Fibroblast of the aortic adventitia (primary cell): Measurements from ENCODE around the gene PDZD8. TPM values are rescaled to one million over a fixed set of nuclear protein-coding genes. Genes with fewer than 3 reads are reported as not detected.
A peak's percentile ranks its signal among the peaks of the same experiment; 100 is the strongest.

ENCODE experiments used
- DNase-seq: peaks from one replicate; pipeline ENCODE4 v3.0.0-alpha.2; 2010; ENCODE audit warnings: low read depth
- H3K4me3 ChIP-seq: 2 replicates; pipeline ENCODE4 v1.5.1; 2011; ENCODE audit warnings: low read depth, mild to moderate bottlenecking, control low read depth, low read length, moderate library complexity
- total RNA-seq: library from RNA; depleted of rRNA; stranded (reverse); fragments of >200 nt; gene quantifications from 2 replicates; pipeline ENCODE4 v1.2.3, GENCODE V29; 2012; ENCODE audit warnings: low replicate concordance
- TF ChIP-seq, protein P1 (sequence below): IDR thresholded peaks from 2 replicates; pipeline ENCODE4 v1.5.1; 2011; ENCODE audit warnings: mild to moderate bottlenecking, low read length, control low read depth, inconsistent platforms; ENCODE audit not compliant: insufficient read depth

PDZD8 gene
- total RNA-seq, 1 donor = 42.2 TPM

DNA sequence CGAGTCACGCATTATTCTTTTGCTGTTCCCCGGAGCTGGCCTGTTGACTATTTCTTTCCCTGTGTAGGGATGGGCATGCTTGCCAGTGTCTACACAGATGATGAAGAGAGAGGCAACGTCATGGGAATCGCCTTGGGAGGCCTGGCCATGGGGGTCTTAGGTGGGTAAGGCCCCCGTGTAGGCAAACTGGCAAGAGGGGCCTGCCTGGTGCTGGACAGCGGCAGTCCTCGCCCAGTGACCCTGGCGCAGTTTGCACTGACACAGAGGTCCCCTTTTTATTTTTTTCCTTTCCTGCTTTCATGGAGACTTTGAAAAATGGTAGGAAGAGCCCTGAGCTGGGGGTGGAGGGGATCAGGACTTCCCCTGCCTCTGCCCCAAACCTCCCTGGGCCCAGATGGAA lies 120.9 kb downstream of the PDZD8 start:
- H3K4me3 ChIP-seq = no peak overlapping the region
- no peak for DNase-seq
- TF ChIP-seq, protein P1, sequence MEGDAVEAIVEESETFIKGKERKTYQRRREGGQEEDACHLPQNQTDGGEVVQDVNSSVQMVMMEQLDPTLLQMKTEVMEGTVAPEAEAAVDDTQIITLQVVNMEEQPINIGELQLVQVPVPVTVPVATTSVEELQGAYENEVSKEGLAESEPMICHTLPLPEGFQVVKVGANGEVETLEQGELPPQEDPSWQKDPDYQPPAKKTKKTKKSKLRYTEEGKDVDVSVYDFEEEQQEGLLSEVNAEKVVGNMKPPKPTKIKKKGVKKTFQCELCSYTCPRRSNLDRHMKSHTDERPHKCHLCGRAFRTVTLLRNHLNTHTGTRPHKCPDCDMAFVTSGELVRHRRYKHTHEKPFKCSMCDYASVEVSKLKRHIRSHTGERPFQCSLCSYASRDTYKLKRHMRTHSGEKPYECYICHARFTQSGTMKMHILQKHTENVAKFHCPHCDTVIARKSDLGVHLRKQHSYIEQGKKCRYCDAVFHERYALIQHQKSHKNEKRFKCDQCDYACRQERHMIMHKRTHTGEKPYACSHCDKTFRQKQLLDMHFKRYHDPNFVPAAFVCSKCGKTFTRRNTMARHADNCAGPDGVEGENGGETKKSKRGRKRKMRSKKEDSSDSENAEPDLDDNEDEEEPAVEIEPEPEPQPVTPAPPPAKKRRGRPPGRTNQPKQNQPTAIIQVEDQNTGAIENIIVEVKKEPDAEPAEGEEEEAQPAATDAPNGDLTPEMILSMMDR = no peak

- TF ChIP-seq, protein P1 = no peak
- no peak for DNase-seq
Measured at GRCh38 chr10:117253908-117254307, 121.3 kb downstream of the PDZD8 start.

GRCh38 chr10:117250411-117250810 lies 124.8 kb downstream of the PDZD8 start:
- H3K4me3 ChIP-seq = no peak overlapping the region
- TF ChIP-seq, protein P1 = no peak
- DNase-seq = no peak

More at GRCh38 chr10:117253908-117254307, 121.3 kb downstream of the PDZD8 start:
- H3K4me3 ChIP-seq = no peak overlapping the region

DNA sequence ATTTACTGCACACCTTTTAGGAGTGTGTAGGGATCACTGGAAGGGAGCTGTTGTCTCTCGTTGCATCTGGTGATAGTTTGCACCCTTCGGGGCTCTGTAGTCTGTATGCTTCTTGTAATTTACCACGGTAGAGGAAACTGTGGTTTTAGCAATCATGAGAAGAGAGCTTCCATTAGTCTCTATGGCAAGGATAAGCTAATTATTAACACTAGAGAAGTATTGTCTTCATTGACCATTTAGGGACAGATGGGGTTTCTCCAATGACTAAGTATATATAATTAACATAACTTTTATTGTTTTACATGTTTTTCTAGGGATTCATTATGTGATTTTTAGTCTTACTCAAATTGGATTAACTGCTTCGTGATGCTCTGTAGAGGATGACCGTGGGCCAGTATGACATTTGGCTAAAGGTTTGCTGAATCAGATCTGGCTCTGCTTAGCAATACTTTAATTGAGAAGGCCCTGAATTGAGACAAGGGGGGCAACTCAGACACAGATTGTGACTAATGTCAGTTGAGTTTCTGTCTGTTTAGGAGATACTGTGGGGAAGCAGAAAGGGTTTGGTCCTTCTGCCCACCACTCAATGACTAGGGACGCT lies 125.6 kb downstream of the PDZD8 start:
- no peak for DNase-seq
- H3K4me3 ChIP-seq = no peak overlapping the region
- TF ChIP-seq, protein P1 = no peak

- peak; percentile 3 for DNase-seq
- TF ChIP-seq, protein P1 = no peak
- no peak overlapping the region for H3K4me3 ChIP-seq
Measured at GRCh38 chr10:117248750-117249465, 126.3 kb downstream of the PDZD8 start.

GRCh38 chr10:117246997-117247671 lies 128.1 kb downstream of the PDZD8 start:
- no peak for DNase-seq
- TF ChIP-seq, protein P1 = no peak
- no peak overlapping the region for H3K4me3 ChIP-seq
